ENCODE measurements around the gene FOLR2. TPM values are rescaled to one million over a fixed set of nuclear protein-coding genes. Genes with fewer than 3 reads are reported as not detected.
"Not testable (repeated sequence)": the region's sequence is repeated elsewhere in the genome, so short reads cannot be mapped to it uniquely, and the experiment has no call there.

Gene FOLR2
- total RNA-seq, 4 donors from 2014 or later: 0.51 to 52.1 (median 19.9) TPM

DNA sequence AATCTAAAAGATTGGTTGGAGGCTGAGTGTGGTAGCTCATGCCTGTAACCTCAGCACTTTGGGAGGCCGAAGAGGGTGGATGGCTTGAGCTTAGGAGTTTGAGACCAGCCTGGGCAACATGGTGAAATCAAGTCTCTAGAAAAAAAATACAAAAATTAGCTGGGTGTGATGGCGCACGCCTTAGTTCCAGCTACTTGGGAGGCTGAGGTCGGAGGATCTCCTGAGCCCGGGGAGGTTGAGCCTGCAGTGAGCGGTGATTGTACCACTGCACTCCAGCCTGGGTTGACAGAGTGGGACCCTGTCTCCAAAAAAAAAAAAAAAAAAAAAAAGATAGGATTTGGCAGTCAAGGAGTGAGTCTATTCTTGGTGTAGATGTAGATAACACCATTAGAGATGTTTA, 14.0 kb upstream of the FOLR2 start:
- H3K27ac ChIP-seq: no peak overlapping the region
- H3K9me3 ChIP-seq: no peaks in the 10 kb centered on the region
- TF ChIP-seq, protein P1, sequence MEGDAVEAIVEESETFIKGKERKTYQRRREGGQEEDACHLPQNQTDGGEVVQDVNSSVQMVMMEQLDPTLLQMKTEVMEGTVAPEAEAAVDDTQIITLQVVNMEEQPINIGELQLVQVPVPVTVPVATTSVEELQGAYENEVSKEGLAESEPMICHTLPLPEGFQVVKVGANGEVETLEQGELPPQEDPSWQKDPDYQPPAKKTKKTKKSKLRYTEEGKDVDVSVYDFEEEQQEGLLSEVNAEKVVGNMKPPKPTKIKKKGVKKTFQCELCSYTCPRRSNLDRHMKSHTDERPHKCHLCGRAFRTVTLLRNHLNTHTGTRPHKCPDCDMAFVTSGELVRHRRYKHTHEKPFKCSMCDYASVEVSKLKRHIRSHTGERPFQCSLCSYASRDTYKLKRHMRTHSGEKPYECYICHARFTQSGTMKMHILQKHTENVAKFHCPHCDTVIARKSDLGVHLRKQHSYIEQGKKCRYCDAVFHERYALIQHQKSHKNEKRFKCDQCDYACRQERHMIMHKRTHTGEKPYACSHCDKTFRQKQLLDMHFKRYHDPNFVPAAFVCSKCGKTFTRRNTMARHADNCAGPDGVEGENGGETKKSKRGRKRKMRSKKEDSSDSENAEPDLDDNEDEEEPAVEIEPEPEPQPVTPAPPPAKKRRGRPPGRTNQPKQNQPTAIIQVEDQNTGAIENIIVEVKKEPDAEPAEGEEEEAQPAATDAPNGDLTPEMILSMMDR (IDR thresholded peaks at IDR 0.05): no peak
- no peak for TF ChIP-seq POLR2A (IDR thresholded peaks at IDR 0.05)
- intact Hi-C loops (cut with DNase I; ENCODE audit: low total_unique reads): no loop called here
- H3K36me3 ChIP-seq: no peaks in the 10 kb centered on the region
- H3K27me3 ChIP-seq: no peaks in the 10 kb centered on the region
- H3K4me3 ChIP-seq: no peak overlapping the region
- no peak for DNase-seq
- no peaks in the 10 kb centered on the region for H3K4me1 ChIP-seq

DNA sequence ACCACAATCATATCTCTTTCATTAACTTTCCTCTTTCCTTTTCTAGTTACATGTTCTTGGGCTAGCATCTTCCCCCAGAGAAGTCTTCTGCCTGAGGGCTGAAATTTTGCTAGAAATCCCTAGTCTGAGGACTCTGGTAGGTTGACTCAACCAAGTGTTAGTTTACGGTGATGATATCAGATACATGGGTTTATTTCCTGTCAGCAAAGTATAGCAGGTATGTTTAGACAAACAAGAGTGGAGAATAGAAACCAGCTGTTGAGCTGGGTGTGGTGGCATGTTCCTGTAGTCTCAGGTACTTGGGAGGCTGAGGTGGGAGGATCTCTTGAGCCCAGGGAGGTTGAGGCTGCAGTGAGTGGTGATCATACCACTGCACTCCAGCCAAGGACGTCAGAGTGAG, 13.4 kb upstream of the FOLR2 start:
- TF ChIP-seq POLR2A (IDR thresholded peaks at IDR 0.05): no peak
- TF ChIP-seq, protein P1 (IDR thresholded peaks at IDR 0.05): no peak
- no peak overlapping the region for H3K4me3 ChIP-seq
- H3K27ac ChIP-seq: no peak overlapping the region
- H3K9me3 ChIP-seq: no peaks in the 10 kb centered on the region
- no peaks in the 10 kb centered on the region for H3K36me3 ChIP-seq
- DNase-seq: no peak
- intact Hi-C loops (cut with DNase I; ENCODE audit: low total_unique reads): no loop called here
- H3K27me3 ChIP-seq: no peaks in the 10 kb centered on the region
- H3K4me1 ChIP-seq: no peaks in the 10 kb centered on the region

DNA sequence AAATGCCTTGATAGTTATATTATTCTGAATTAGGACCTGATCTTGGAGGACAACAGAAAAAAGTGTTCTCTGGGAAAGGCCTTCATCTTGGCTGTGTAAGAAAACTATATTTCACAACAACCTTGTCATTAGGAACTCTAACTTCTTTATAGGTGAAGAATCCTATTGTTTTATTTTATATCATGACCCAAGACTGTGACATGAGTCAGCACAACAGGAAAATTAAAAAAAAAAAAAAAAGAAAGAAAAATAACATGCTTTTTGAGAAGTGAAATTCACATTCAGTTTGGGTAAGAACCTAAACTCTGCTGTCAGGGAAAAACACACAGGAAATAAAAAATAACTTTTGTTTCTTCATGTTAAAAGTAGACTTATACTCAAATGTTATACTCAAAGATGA, 11.7 kb upstream of the FOLR2 start:
- Histone ChIP-seq H3K4me3 (no peak overlapping the region), H3K36me3 (no peaks in the 10 kb centered on the region), H3K27me3 (no peaks in the 10 kb centered on the region), H3K9me3 (no peaks in the 10 kb centered on the region), H3K27ac (no peak overlapping the region), H3K4me1 (no peaks in the 10 kb centered on the region)
- intact Hi-C loops (cut with DNase I; ENCODE audit: low total_unique reads): no loop called here
- no peak for TF ChIP-seq POLR2A (IDR thresholded peaks at IDR 0.05)
- TF ChIP-seq, protein P1 (IDR thresholded peaks at IDR 0.05): no peak
- DNase-seq: no peak

DNA sequence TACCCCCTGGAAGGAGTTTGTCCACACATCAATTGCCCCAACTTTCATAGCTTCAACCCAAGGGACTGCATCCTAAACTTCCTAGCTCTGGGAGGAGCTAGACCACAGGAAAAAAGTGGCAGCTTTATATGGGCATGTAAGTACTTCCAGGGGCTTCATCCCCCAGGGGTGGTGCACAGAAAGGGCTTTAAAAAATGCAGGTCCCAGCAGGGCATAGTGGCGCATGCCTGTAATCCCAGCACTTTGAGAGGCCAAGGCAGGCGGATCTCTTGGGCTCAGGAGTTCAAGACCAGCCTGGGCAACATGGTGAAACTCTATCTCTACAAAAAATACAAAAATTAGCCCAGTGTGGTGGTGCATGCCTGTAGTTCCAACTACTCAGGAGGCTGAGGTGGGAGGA, 9.8 kb upstream of the FOLR2 start:
- H3K4me1 ChIP-seq; intact Hi-C loops (cut with DNase I; ENCODE audit: low total_unique reads); H3K4me3 ChIP-seq; H3K9me3 ChIP-seq; DNase-seq; H3K27me3 ChIP-seq; H3K27ac ChIP-seq; H3K36me3 ChIP-seq: not testable (repeated sequence)

DNA sequence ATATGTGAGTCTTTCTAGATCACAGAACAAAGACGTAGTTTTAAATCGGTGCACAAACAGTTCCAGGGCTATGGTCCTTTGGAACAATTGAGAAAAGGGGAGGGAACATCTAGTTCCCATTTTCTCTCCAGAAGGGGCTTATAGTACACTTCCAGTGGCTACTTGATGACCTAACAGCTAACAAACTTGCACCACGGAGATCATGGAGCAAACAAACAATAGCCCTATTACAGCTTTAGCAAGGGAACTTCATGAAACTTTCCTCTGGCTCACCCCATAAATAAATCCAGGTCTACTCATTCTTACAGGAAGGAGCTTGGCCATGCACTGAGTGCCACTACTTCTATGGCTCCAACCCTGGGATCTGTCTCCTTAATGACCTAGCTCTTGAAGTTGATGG, 8.3 kb upstream of the FOLR2 start:
- intact Hi-C loops (cut with DNase I; ENCODE audit: low total_unique reads): no loop called here
- Histone ChIP-seq H3K36me3 (no peaks in the 10 kb centered on the region), H3K9me3 (no peaks in the 10 kb centered on the region), H3K27me3 (peaks cover 0 to 3% of the 10 kb centered on the region in 2 donors), H3K4me1 (no peaks in the 10 kb centered on the region), H3K27ac (no peak overlapping the region), H3K4me3 (no peak overlapping the region)
- TF ChIP-seq, protein P1 (IDR thresholded peaks at IDR 0.05): no peak
- no peak for DNase-seq

DNA sequence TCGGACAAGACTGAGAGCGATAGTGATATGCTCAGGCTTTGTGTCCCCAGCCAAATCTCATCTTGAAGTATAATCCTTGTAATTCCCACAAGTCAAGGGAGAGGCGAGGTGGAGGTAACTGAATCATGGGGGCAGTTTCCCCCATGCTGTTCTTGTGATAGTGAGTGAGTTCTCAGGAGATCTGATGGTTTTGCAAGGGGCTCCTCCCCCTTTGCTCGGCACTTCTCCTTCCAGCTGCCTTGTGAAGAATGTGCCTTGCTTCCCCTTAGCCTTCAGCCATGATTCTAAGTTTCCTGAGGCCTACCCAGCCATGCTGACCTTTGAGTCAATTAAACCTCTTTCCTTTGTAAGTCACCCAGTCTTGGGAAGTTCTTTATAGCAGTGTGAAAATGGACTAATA, 7.5 kb upstream of the FOLR2 start:
- no peak for DNase-seq
- intact Hi-C loops (cut with DNase I; ENCODE audit: low total_unique reads): no loop called here
- Histone ChIP-seq H3K27ac (no peak overlapping the region), H3K36me3 (no peaks in the 10 kb centered on the region), H3K27me3 (peaks cover 0 to 3% of the 10 kb centered on the region in 2 donors), H3K9me3 (no peaks in the 10 kb centered on the region), H3K4me1 (no peaks in the 10 kb centered on the region), H3K4me3 (no peak overlapping the region)
- TF ChIP-seq, protein P1 (IDR thresholded peaks at IDR 0.05): no peak
- TF ChIP-seq POLR2A (IDR thresholded peaks at IDR 0.05): no peak
